GM19324 (cell line): Measurements from ENCODE around the gene LMOD1.

ENCODE experiments used
- ATAC-seq: cut with Tn5 transposase; IDR thresholded peaks from one replicate; pipeline ENCODE4 v1.9.1; 2021; ENCODE audit warnings: mild to moderate bottlenecking, moderate library complexity; ENCODE audit not compliant: unreplicated experiment, low FRiP score

LMOD1 gene

GRCh38 chr1:201895120-201895665, 51.2 kb downstream of the LMOD1 start:
- no peak for ATAC-seq

GRCh38 chr1:201894343-201895119, 51.8 kb downstream of the LMOD1 start:
- no peak for ATAC-seq

GRCh38 chr1:201893431-201893830, 52.9 kb downstream of the LMOD1 start:
- no peak for ATAC-seq

GRCh38 chr1:201892211-201892610, 54.1 kb downstream of the LMOD1 start:
- no peak for ATAC-seq

- ATAC-seq, result no peak
Observed at GRCh38 chr1:201891451-201892045, 54.8 kb downstream of the LMOD1 start.

- no peak for ATAC-seq
Observed at GRCh38 chr1:201890806-201891450, 55.4 kb downstream of the LMOD1 start.

GRCh38 chr1:201890223-201890622, 56.1 kb downstream of the LMOD1 start:
- no peak for ATAC-seq

- no peak for ATAC-seq
Observed at GRCh38 chr1:201889090-201889968, 57.0 kb downstream of the LMOD1 start.

GRCh38 chr1:201888282-201889089, 57.9 kb downstream of the LMOD1 start, which contains the start of gene SHISA4:
Gene SHISA4, plus strand, starts transcription at chr1:201888898. Its CDS starts 97 bp downstream, at chr1:201888995.
- no peak for ATAC-seq

- ATAC-seq, result no peak
Observed at GRCh38 chr1:201887116-201887866, 59.1 kb downstream of the LMOD1 start.

- no peak for ATAC-seq
Observed at GRCh38 chr1:201886103-201886885, 60.1 kb downstream of the LMOD1 start.

GRCh38 chr1:201885531-201886075, 60.7 kb downstream of the LMOD1 start:
- ATAC-seq, result no peak

GRCh38 chr1:201884425-201884824, 61.9 kb downstream of the LMOD1 start:
- ATAC-seq, result no peak

- ATAC-seq, result no peak
Observed at GRCh38 chr1:201883786-201884185, 62.6 kb downstream of the LMOD1 start.

- ATAC-seq, result no peak
Observed at GRCh38 chr1:201883266-201883665, 63.1 kb downstream of the LMOD1 start.

GRCh38 chr1:201882665-201883132, 63.6 kb downstream of the LMOD1 start:
- ATAC-seq, result no peak

- ATAC-seq, result no peak
Observed at GRCh38 chr1:201881617-201882016, 64.7 kb downstream of the LMOD1 start.
